H4 (cell line): ENCODE results near the gene ZNF362. TPM values are rescaled to one million over a fixed set of nuclear protein-coding genes. Genes with fewer than 3 reads are reported as not detected.

Source experiments
- DNase-seq: peaks from one replicate; pipeline ENCODE4 v3.0.0-alpha.2; 2015; ENCODE audit warnings: low spot score
- total RNA-seq: library from RNA; depleted of rRNA; stranded (reverse); fragments of >200 nt; shearing (Covaris generic); gene quantifications from 2 replicates; pipeline ENCODE4 v1.2.3, GENCODE V29; 2014; rRNA removed

ZNF362 gene
- total RNA-seq, 1 experiment from 2014 or later: 3.6 TPM

DNA sequence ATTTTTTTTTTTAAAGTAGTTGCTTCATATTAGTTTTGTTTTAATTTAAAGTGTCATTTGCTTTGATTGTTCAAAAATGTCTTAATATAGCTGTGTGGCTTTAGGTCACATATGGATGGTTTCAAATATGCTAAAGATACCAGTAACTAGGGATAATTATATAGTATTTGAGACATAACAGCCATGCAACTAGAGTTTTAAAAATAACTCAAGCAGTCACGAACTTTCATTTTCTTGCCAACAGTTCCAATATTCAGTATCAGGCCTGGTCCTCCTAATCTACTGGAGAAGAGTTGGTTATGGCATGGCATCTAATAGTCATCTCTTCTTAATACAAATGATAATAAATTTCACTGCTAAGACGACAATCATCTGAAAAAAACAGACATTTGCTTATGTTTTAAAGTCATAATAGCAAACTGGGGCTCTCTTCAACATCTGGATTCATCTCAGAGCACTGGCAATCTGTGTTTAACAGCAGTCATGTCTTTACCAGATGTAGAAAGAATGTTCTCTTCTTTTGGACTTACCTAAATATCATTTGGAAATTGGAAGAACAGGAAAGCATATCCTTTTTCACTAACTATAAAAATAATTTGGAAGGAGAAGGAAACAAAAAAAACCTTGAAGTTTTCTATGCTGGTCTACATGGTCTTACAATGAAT is 88.7 kb downstream of the ZNF362 start:
- no peak for DNase-seq

DNA sequence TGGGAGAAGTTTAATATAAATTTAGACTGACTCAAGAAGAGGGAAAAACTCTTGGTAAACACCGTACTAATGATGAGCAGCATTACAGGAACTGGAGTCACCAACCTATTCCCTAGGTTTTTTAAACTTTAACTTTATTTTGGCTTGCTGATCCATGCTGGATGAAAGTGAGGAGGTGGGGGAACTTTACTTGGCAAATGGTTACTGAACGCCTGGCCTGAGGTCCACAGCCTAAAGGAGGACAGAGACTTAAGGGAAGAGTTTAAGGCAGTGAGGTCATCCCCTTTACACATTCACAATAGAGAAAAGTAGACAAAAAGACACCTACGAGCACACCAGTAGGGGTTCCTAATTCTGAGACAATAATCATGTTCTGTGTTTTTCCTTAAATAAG is 90.2 kb downstream of the ZNF362 start:
- DNase-seq: no peak

DNA sequence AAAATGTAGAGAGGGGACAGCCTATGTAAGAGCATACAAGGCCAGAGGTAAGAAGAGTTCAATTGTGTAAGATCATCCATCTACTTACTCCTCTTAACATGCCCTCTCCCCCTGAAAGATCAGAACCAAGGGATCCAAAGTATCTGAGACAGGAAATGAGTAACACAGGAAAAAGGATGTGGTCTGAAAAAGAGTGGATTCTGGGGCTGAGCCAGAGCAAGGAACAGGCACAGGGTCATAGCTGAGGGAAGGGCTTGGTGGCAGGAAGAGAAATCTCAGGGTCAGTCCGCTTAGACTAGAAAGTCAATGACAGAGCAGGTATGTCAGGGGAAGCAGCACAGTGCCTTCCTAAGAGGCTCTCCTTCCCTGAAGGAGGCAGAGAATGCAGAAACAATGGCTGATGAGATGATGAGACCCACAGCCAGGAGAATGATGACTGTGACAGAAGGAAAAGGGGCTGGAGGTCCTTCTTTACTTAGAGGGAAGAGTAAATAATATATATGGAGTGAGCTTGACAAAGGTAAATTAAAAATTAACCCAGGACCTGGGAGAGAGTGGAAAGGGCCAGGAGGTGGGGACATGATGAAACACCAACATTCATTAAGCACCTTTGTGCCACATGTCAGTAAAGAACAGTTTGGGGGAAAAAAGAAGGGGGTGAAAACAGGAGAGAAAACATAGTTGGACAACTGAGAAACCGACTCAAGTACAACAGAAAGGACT is 90.8 kb downstream of the ZNF362 start:
- peak; percentile 95 for DNase-seq

DNA sequence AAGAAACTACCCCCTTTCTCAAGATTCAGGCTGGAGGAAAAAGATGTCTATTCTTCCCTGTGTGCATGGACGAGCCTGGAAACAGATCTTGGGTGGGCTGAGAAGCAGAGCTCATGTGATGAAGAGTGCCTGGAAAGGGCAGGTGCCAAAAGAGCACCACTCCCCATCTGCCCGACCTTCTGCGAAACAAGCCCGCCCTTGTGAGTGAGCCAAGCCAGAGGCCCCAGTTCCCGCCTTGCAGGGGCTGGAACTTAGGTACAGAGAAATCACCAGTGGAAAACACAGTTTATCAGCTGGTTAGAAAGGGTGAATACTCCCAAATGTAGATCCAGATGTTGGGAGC is 91.3 kb downstream of the ZNF362 start:
- no peak for DNase-seq

DNA sequence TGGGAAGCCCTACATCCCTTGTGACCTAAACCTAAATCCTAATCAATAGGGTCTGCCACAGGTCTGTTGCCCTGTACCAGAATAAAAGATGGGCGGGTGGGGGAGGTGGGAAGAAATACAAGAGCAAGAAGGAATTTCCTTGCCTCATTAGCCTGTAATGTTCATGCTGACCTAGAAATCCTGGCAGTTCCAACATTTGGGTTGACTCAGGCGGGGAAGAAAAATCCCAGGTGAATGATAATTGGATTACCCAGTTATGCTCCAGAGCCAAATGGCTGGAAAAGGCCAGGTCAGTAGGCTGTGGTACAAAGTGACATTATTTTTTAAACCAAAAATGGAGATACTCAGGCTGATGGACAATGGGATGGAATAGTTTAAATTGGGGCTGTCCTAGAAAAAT is 91.9 kb downstream of the ZNF362 start:
- DNase-seq: no peak

DNA sequence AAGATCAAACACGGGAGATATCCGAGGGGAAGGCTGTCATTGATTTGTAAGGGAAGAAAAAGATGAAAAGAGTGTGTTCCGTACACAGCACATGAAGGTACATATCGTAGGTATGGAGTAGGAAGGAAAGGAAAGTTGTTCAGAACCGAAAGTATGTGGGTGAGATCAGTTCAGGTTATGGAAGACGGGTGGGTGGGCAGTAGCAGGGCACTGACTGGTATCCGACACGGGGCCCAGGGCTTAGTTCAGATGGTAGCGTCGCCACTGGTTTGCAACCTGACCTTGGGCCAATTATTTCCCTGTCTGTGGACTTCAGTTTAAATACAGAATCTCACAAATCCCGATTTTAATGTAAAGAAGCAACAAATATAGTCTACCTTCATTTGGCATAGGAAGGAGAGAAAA is 92.4 kb downstream of the ZNF362 start:
- no peak for DNase-seq

DNA sequence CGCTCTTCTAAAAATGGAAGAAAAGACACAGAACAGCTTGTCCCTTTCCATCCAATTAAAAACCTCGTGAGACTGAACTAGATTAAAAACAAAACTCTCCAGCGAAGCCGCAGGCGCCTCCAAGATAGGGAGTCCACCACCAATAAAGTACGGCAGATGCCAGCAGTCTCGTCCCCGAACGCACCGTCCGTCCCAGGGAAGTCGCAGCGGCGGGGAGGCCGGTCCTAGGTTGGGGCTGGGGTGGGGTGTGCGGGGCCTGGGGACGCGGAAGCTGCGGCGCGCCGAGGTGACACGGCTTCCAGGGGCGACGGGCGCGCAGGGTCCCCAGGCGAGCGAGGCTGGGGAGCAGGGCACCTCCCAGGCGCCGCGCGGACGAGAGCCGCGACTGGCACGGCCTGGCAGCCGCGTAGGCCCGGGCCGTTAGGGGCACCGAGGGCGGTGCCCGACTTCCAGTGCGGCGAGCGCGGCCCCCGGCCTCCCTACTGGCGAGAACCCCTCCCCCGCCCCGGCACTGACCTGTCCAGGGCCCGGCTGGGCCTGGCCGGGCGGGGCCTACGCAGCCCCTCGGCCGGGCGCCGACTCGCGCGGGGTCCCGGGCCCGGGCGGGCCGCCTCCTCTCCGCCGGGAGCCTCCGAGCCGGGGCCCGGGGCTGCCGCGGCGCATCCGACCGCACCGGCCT is 92.9 kb downstream of the ZNF362 start:
- no peak for DNase-seq

DNA sequence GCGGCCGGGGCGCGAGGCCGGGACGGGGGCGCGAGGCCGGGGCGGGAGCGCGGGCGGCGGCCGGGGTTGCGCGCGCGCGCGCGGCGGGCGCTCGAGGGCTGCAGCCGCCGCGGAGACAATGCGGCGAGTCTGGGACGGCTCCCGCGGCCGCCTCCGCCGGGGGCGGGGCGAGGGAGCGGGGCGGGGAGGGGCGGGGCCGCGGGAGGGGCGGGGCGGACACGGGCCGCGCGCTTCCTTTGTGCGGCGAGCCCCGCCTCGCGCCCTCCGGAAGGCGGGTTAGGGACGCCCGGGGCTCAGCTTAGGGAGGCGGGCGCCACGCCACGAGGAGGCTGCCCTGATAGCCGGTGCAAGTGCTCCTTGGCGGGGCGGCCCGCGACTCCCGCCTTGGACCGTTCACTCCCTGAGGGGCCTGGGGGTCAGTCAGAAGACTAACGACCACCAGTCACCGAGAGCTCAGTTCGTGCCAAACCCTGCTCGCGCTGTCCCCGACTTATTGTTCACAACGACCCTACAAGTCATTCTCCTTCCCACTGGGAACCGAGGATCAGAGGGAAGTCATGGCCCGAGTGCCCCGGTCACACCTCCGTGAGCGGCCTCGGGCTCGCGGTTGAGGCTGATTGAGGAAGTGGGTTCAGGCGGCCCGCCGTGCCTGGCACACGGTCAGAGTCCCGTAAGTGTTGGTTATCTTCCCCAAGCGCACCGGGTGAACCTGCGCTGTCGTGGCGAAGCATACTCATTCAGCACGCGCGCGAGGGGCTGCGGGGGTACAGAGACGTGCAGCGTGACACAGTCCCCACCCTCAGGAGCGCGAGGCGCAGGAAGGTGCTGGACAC is 93.7 kb downstream of the ZNF362 start:
- peak; percentile 68 for DNase-seq

Other genes starting within 250 kb of the ZNF362 start
- gene AK2, start 219.6 kb upstream of the ZNF362 start, total RNA-seq: 178 and 192 TPM in 2 replicates
- 3.9 and 5.8 TPM in 2 replicates for gene AZIN2, start 175.3 kb upstream of the ZNF362 start, total RNA-seq
- gene TRIM62, start 74.4 kb upstream of the ZNF362 start, total RNA-seq: 3.2 and 4.7 TPM in 2 replicates
- gene A3GALT2, start 64.6 kb downstream of the ZNF362 start, total RNA-seq: not detected in 2 replicates
- 56.3 and 60.7 TPM in 2 replicates for gene PHC2, start 174.6 kb downstream of the ZNF362 start, total RNA-seq
- 2.9 and 3.8 TPM in 2 replicates for gene ZSCAN20, start 216.2 kb downstream of the ZNF362 start, total RNA-seq